Measurements from ENCODE around the gene PCNA. TPM values are rescaled to one million over a fixed set of nuclear protein-coding genes. Genes with fewer than 3 reads are reported as not detected.
A peak's percentile ranks its signal among the peaks of the same experiment; 100 is the strongest.

PCNA gene
- total RNA-seq, 1 experiment from 2014 or later: 273 TPM

DNA sequence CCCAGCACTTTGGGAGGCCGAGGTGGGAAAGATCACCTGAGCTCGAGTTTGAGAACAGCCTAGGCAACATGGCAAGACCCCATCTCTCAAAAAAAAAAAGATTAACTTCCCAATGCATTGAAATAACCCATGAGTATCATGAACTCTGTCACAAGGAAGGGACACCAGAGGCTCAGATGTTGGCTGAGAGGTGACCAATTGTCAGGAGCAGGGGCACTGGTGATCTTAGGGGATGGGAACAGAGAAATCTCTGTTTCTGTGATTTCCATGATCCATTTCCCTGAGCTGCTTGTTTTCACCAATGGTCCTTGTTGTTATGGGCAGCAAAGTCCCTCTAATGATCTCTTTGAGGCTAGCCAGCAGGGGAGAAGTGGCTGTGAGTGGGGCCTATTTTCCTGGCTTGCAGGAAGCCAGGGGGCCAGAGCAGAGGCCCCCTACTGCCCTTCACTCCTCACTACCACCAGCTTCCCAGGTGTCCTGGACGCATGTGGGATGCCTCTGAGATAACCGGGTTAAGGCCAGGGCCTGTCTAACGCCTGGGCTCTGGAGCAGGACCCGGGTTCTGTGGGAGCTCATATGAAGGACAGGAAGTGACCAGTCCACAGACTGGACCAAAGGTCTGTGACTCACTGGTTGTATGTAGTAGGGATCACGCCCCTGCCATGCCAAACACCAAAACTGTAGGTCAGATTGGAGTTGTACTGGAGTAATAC lies 54.4 kb downstream of the PCNA start:
- intact Hi-C loops (cut with micrococcal nuclease): no loop called here
- RAD21 ChIA-PET (ENCODE audit: low non-redundant PET in 1 of 2, low total read pairs in 2 of 2, uncharacterized antibody in 2 of 2, unreplicated experiment in 2 of 2): no interaction called here
- Histone ChIP-seq H3K27me3 (ENCODE audit: insufficient read depth, low read length) (no peaks in the 10 kb centered on the region), H3K4me1 (ENCODE audit: control insufficient read depth in 1 of 2, insufficient read depth in 2 of 2, low read length in 2 of 2) (peaks cover 25 to 59% of the 10 kb centered on the region in 2 experiments), H3K27ac (ENCODE audit: low read depth, low read length) (peak overlapping the region; percentile 66), H3K9me2 (ENCODE audit: insufficient read depth) (no peaks in the 10 kb centered on the region), H3K4me3 (replicated peaks in 1 of 2; ENCODE audit: low read depth in 1 of 2, low read length in 2 of 2) (no peak overlapping the region), H3K36me3 (ENCODE audit: control insufficient read depth in 1 of 2, insufficient read depth in 2 of 2, low read length in 2 of 2) (no peaks in the 10 kb centered on the region), H3K9ac (ENCODE audit: low read length) (peak overlapping the region; percentile 48), H4K20me1 (ENCODE audit: insufficient read depth) (no peaks in the 10 kb centered on the region), H2AFZ (ENCODE audit: low read depth, low read length, poor library complexity, severe bottlenecking) (no peak overlapping the region), H3K79me2 (ENCODE audit: insufficient read depth, low read length) (no peaks in the 10 kb centered on the region), H3K4me2 (ENCODE audit: low read length) (peak overlapping the region; percentile 55), H3K9me3 (ENCODE audit: control insufficient read depth in 1 of 2, insufficient read depth in 1 of 2, low read depth in 1 of 2, low read length in 2 of 2) (no peaks in the 10 kb centered on the region)
- CTCF ChIA-PET: interaction anchor here (1.0 to 2.0 kb wide), 2 partner anchors 8 to 10 kb away, joined by 3 to 7 read pairs; no protein-coding TSS in a partner anchor
- ATAC-seq: peak; percentile 17; the same call in 1 of the 2 replicates
- POLR2A ChIA-PET: interaction anchor here (2.0 kb wide), 1 partner anchor 61 kb away, joined by 4 read pairs; the partner anchor contains the start of gene CDS2
- TF ChIP-seq YY1 (IDR thresholded peaks at IDR 0.05; ENCODE audit: extremely low read depth, insufficient replicate concordance, low read depth, low read length) (no peak), ZFX (IDR thresholded peaks at IDR 0.05) (peak; percentile 23; the same call in 1 of the 2 replicates)
- BruUV-seq (replicated peaks): TSS peak; percentile 90
- no peak for DNase-seq (ENCODE audit: low read depth, low spot score)

Other genes with a start within 250 kb of the PCNA start
- gene SLC23A2, start 118.4 kb downstream of the PCNA start, total RNA-seq (2021; ENCODE audit: unreplicated experiment): 16.3 TPM
- gene TMEM230, start 6.9 kb downstream of the PCNA start, total RNA-seq (2021; ENCODE audit: unreplicated experiment): 75.5 TPM
- gene CDS2, start 7.0 kb upstream of the PCNA start, total RNA-seq (2021; ENCODE audit: unreplicated experiment): 37.5 TPM
- not detected for gene PROKR2, start 197.0 kb upstream of the PCNA start, total RNA-seq (2021; ENCODE audit: unreplicated experiment)